Measurements from ENCODE around the gene CHST13. TPM values are rescaled to one million over a fixed set of nuclear protein-coding genes. Genes with fewer than 3 reads are reported as not detected.

The CHST13 gene
- total RNA-seq, 1 donor, result 0.09 TPM

GRCh38 chr3:126512026-126512425 is 11.9 kb upstream of the CHST13 start:
- no peak for DNase-seq (ENCODE audit: low read depth)
- TF ChIP-seq CTCF (IDR thresholded peaks at IDR 0.05; ENCODE audit: insufficient read depth, low read length), result no peak

GRCh38 chr3:126512916-126513650 is 10.9 kb upstream of the CHST13 start:
- no peak for TF ChIP-seq CTCF (IDR thresholded peaks at IDR 0.05; ENCODE audit: insufficient read depth, low read length)
- no peak for DNase-seq (ENCODE audit: low read depth)
- H3K4me3 ChIP-seq (ENCODE audit: low read depth, low read length), result no peak overlapping the region

More at GRCh38 chr3:126512026-126512425, 11.9 kb upstream of the CHST13 start:
- no peak overlapping the region for H3K4me3 ChIP-seq (ENCODE audit: low read depth, low read length)

GRCh38 chr3:126514161-126514560 is 9.8 kb upstream of the CHST13 start:
- no peak for TF ChIP-seq CTCF (IDR thresholded peaks at IDR 0.05; ENCODE audit: insufficient read depth, low read length)
- H3K4me3 ChIP-seq (ENCODE audit: low read depth, low read length), result no peak overlapping the region
- DNase-seq (ENCODE audit: low read depth), result no peak

- TF ChIP-seq CTCF (IDR thresholded peaks at IDR 0.05; ENCODE audit: insufficient read depth, low read length), result no peak
- no peak for DNase-seq (ENCODE audit: low read depth)
Measured at GRCh38 chr3:126515066-126515706, 8.8 kb upstream of the CHST13 start.

GRCh38 chr3:126516152-126516935 is 7.6 kb upstream of the CHST13 start:
- TF ChIP-seq CTCF (IDR thresholded peaks at IDR 0.05; ENCODE audit: insufficient read depth, low read length), result no peak
- no peak overlapping the region for H3K4me3 ChIP-seq (ENCODE audit: low read depth, low read length)
- no peak for DNase-seq (ENCODE audit: low read depth)

More at GRCh38 chr3:126515066-126515706, 8.8 kb upstream of the CHST13 start:
- H3K4me3 ChIP-seq (ENCODE audit: low read depth, low read length), result no peak overlapping the region

- H3K4me3 ChIP-seq (ENCODE audit: low read depth, low read length), result no peak overlapping the region
- no peak for TF ChIP-seq CTCF (IDR thresholded peaks at IDR 0.05; ENCODE audit: insufficient read depth, low read length)
- no peak for DNase-seq (ENCODE audit: low read depth)
Measured at GRCh38 chr3:126516936-126517290, 7.0 kb upstream of the CHST13 start.

Data from fibroblast of the aortic adventitia (primary cell).